VCaP (cell line): ENCODE data around the gene SPDYE3.
"Not testable (repeated sequence)": the region's sequence is repeated elsewhere in the genome, so short reads cannot be mapped to it uniquely, and the experiment has no call there.

Source experiments
- H3K27ac ChIP-seq: fragments of 450-650 bp; 2 replicates; pipeline ENCODE4 v1.5.1; 2017
- TF ChIP-seq, protein P1 (sequence below): fragments of 450-650 bp; conservative IDR thresholded peaks from 2 replicates; pipeline ENCODE4 v1.5.1; 2017; ENCODE audit warnings: mild to moderate bottlenecking, moderate library complexity

The SPDYE3 gene

DNA sequence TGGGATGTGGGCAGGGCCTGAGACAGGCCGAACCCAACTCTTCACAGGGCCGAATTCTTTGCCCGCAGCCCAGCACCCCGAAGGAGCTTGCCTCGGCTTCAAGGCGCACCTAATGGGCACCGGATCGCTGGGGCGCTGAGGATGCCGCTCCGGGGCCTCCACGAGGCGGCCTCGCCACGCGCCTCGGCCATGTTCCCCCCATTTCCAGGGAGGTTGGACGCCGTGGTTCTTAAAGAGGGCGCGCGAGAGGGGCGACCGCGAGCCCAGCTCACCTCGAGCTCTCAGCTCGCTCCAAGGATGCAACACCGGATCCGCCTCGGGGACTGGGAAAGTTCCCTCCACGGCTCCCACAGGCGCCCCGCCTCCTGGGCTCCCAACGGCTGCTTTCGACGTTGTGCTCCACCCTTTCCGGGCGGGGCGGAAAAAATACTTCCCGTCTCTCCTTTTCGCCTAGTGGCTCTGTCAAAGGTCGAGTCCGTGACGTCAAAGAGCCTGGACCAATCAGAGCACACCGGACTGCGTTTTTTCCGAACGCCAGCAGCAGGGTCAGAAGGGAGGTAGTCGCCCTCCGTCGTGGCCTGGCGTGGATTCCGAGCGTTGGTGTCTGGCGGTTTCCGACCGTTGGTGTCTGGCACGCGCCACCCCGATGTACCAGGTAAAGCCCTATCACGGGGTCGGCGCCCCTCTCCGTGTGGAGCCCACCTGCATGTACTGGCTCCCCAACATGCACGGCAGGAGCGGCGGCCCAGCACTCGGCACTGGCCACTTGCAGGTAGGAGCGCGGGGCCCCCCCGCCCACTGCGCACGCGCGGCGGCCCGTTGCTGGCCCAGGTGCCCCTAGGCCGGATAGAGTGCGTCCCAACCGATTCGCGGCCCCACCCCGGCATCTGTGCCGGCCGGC, 28.3 kb downstream of the SPDYE3 start:
- H3K27ac ChIP-seq: peak overlapping the region; percentile 87

DNA sequence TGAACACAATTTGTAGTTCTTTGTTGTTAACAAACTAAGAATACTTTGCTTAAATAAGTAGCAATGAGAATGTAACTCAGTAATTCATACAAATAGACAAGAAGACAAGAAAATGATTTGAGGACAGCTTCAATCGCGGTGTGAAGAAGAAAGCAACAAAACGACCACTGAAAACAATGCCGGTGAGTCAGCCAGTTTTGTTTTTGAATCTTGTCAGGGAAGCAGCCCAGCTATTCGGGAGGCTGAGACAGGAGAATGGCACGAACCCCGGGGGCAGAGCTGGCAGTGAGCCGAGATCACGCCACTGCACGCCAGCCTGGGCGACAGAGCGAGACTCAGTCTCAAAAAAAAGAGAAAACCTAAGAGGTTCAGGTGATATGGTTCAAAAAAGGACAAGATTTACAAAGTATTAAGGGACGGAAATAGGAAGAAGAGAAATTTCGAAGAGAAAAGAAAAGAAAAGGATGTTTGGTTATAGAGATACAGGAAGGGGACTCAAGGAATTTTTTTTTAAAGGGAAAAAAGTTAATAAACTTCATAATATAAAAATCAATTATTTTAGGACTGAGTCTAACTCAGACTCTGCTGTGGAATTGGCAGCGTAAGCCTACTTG, 30.7 kb downstream of the SPDYE3 start:
- not testable (repeated sequence) for H3K27ac ChIP-seq

DNA sequence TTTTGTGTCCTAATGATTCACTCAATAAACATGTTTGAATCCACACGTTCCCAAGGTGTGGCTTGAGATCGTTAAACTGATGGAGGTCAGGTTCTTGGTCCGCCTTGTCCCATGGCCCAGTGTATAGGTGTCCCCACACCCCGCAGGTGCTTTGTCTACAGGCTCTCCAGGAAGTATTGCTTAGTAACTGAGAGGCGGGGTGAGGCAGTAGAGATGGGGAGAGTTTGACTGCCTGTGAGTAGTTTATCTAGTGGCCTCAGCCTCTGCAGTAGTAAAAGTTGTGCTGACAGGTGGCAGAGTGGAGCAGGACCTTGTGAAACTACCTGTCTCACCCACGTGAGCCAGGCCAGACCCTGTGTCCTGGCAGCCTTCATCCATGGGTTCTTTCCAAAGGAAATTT, 33.8 kb downstream of the SPDYE3 start:
- H3K27ac ChIP-seq: not testable (repeated sequence)

DNA sequence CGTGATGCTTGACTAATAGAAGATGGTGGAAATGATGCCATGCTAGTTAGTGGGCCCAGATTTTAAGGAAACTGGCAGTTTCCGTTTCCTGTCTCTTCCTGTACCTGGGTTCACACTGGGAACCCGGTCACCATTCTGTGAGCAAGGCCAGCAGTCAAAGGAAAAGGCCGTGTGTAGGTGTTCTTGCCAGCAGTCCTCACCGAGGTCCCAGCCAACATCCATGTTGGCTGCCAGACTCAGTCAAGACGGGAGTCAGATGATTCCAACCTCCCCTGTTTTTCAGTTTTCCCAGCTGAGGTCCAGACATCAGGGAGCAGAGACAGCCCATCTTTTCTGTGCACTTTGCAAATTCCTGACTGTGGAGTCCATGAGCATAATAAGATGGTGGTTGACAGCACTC, 35.3 kb downstream of the SPDYE3 start:
- H3K27ac ChIP-seq: no peak overlapping the region
- TF ChIP-seq, protein P1, sequence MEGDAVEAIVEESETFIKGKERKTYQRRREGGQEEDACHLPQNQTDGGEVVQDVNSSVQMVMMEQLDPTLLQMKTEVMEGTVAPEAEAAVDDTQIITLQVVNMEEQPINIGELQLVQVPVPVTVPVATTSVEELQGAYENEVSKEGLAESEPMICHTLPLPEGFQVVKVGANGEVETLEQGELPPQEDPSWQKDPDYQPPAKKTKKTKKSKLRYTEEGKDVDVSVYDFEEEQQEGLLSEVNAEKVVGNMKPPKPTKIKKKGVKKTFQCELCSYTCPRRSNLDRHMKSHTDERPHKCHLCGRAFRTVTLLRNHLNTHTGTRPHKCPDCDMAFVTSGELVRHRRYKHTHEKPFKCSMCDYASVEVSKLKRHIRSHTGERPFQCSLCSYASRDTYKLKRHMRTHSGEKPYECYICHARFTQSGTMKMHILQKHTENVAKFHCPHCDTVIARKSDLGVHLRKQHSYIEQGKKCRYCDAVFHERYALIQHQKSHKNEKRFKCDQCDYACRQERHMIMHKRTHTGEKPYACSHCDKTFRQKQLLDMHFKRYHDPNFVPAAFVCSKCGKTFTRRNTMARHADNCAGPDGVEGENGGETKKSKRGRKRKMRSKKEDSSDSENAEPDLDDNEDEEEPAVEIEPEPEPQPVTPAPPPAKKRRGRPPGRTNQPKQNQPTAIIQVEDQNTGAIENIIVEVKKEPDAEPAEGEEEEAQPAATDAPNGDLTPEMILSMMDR: no peak

DNA sequence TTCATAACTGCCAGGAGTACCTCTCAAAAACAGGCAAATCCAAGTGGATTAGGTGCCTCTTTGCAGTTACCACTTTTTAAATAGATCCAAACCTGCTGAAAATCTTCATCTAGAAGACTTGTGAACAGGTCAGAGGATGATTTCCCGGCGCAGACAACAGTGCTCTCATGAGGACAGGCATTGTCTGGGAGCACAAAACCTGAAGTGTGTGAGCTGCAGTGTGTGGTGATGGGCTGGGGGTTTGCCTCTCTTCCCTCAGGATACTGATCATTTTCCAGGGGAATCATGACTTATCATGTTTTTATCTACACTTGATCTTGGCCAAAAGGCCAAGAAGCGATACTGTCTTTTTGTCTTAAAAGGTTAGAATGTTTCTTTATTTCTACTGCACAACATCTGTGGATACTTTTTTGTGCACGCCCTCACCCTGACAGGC, 36.6 kb downstream of the SPDYE3 start:
- H3K27ac ChIP-seq: not testable (repeated sequence)

DNA sequence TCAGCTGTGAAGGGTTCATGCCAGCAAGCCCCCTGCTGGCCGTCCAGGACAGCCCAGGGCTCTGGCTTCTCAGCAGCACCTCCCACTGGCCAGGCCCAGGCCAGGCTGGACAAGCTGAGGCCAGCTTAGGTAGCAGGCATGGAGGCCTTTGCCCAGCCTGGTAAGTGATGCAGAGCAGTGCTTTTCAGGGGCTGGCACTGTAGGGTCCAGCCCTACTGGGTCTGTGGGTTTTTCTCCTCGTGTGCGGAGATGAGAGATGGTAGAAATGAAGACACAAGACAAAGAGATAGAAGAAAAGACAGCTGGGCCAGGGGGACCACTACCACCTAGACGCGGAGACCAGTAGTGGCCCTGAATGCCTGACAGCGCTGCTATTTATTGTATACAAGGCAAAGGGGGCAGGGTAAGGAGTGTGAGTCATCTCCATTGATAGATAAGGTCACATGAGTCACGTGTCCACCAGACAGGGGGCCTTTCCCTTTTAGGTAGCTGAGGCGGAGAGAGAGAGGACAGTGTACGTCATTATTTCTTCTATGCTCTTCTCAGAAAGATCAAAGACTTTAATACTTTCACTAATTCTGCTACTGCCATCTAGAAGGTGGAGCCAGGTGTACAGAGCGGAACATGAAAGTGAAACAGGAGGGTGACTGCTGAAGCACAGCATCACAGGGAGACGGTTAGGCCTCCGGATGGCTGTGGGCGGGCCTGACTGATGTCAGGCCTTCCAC, 37.2 kb downstream of the SPDYE3 start:
- TF ChIP-seq, protein P1: peak; percentile 80
- H3K27ac ChIP-seq: not testable (repeated sequence)

DNA sequence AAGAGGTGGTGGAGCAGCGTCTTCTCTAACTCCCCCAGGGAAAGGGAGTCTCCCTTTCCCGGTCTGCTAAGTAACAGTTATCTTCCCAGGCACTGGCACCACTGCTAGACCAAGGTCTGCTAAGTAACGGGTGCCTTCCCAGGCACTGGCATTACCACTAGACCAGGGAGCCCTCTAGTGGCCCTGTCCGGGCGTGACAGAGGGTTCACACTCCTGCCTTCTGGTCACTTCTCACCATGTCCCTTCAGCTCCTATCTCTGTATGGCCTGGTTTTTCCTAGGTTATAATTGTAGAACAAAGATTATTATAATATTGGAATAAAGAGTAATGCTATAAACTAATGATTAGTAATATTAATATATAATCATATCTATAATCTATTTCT, 37.8 kb downstream of the SPDYE3 start:
- TF ChIP-seq, protein P1: peak; percentile 68
- not testable (repeated sequence) for H3K27ac ChIP-seq

DNA sequence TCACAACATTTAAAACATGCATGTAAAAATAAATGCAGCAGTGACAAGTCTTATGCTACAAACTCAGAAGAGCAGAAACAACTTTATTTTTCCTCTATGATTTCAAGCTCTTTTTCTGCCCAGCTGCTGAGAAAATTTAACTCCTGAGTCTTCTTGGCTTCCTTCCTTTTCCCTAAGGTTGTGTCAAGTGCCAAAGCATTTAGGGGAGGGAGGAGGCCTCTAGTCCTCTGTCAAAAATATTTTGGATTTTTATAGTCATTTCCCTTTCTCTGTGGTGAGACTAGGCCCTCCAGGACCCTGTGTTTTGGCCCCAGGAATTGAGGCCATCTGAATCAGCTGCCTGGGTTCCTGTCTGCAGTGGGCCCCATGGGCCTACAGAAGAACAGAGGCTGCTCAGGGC, 39.4 kb downstream of the SPDYE3 start:
- TF ChIP-seq, protein P1: no peak
- H3K27ac ChIP-seq: no peak overlapping the region

DNA sequence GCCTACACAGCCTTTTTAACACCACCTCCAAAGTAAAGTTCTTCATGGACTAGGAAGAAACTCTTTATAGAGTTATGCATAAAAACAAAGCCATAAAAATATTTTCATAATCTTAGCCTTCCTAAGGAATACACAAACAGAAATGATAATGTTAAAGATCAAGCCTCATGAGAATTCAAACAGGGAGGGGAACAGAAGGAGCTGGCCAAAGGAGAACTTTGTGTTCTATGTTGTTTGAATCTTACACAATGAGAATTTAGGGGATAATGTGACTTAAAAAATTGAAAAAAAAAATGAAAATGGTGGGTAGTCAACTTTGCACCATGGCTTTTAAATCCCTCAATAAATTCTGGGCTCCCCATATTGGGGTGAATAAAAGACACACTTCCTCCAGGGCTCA, 41.3 kb downstream of the SPDYE3 start:
- no peak overlapping the region for H3K27ac ChIP-seq
- TF ChIP-seq, protein P1: no peak
